Mammary epithelial cell (primary cell): ENCODE measurements around the gene NDUFA5.

Experiments used
- CTCF ChIP-seq, 2 donors: IDR thresholded peaks in 1 of 2; conservative IDR thresholded peaks in 1 of 2; 2 replicates each; pipeline ENCODE4 v1.5.1; 2011 to 2012; ENCODE audit warnings: inconsistent platforms in 2 of 2, low read length in 2 of 2, mild to moderate bottlenecking in 2 of 2, control low read depth in 1 of 2, low read depth in 1 of 2; ENCODE audit not compliant: insufficient read depth in 1 of 2; ENCODE audit errors: extremely low read depth in 1 of 2
- EZH2 ChIP-seq: IDR thresholded peaks from 2 replicates; pipeline ENCODE4 v1.6.1; 2012; ENCODE audit warnings: low read length, inconsistent platforms, borderline replicate concordance

DNA sequence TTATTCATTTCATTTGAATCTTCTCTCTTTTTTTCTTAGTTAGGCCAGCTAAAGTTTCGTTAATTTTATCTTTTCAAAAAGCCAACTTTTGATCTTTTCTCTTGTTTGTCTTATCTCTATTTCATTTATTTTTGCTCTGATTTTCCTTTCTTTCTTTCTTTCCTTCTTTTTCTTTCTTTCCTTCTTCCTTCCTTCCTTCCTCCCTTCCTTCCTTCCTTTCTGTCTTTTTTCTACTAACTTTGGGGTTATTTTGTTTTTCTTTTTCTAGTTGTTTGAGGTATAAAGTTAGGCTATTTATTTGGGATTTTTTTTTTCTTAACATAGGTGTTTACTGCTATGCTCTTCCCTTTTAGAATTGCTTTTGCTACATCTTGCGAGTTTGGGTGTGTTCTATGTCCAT, 30.8 kb upstream of the NDUFA5 start:
- TF ChIP-seq CTCF (conservative IDR thresholded peaks at IDR 0.05 in 1 of 2, IDR thresholded peaks at IDR 0.05 in 1 of 2; ENCODE audit: extremely low read depth in 1 of 2, insufficient read depth in 1 of 2, low read depth in 1 of 2, low read length in 2 of 2) (no peak), EZH2 (no peak)
